HG03571 (cell line): ENCODE data around the gene FN3KRP.

ENCODE experiments used
- ATAC-seq: cut with Tn5 transposase; IDR thresholded peaks from one replicate; pipeline ENCODE4 v1.9.1; 2021; ENCODE audit not compliant: unreplicated experiment

Gene FN3KRP

GRCh38 chr17:82716203-82717010, at the start of gene FN3KRP:
Gene FN3KRP (plus strand): TSS chr17:82716706. CDS start chr17:82716756, 50 bp downstream.
- ATAC-seq, result peak; percentile 48

DNA sequence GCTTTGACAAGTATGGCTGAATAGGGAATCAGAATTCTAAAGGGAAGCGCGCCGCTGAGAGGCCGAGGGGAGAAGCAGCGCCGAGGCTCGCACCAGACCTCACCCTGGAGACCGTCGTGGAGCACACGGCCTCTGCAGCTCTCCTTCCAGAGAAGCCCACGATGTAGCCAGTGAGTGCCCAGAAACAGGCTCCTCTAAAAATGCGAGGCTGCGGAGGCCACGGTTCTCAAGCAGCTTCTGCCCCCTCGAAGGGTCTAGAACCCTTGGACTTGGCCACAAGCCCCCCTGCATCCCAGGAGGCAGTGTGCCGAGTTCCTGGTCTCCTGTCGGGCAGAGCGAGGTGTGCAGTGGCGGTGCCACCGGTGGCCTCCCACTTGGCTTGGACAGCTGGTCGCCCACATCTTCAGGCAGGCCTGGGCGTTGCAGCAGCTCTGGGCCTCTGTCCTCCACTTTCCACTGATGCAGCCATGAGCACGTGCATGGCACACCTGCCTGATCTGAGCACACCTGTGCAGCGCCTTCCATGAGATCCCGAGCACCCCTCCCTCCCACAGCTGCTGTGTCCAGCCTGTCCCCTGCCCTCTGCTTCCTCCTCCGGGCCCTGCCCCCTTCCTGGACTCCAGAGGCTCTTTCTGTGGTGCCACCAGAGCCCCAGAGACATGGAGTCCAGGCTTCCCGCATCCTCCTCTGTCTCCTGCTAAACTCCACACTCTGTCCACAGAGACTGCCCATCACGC, 49.4 kb upstream of the FN3KRP start:
- ATAC-seq, result no peak

- ATAC-seq, result no peak
These were observed 48.9 kb upstream of the FN3KRP start for GRCh38 chr17:82667668-82668000.

DNA sequence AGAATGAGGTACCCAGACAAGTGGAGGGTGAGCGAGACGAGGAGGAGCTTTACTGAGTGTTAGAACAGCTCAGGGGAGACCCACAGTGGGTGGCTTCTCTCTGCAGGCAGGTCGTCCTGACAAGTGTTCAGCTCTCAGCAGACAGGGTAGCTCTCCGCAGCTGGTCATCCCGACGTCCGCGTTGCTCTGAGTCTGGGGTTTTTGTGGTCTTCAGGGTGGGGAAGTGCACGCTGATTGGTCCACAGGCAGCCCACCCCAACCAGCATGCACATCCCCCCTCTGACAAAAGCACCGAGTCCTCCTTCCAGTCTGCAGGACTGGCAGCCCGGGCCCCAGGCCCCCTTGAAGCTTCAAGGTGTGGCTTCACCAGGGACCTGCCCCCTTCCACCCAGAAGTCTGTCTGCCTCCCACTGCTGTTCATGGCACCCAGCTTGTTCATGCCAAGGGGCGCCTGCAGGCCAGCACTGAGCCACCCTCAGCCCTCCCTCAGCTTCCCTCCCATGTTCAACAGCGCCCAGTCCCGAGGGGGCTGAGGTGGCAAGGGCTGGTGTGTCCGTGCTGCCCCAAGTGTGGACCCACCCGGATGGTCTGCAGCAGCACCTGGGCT, 48.4 kb upstream of the FN3KRP start:
- ATAC-seq, result no peak

DNA sequence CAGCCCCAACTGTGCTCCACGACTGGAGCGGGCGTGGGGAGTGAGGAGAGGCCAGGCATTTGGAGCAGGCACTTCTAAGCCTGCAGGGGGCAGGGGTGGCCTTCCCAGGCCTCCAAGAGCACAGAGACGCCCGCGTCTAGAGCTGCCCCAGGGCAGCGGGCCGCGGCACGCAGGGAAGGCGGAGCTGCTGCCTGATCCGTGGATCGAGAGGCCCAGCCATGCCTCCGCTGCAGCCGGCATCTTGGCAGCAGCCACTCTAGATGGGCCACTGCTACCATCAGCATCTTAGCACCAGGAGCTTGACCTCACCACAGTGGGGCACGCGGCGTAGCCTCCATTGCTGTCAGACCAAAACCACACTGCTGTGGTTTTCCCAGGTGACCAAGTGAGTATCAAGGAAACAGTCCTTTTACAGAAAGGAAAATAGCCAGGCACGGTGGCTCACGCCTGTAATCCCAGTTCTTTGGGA, 47.8 kb upstream of the FN3KRP start:
- no peak for ATAC-seq

GRCh38 chr17:82670661-82671450, 45.6 kb upstream of the FN3KRP start:
- no peak for ATAC-seq

GRCh38 chr17:82674656-82675475, 41.6 kb upstream of the FN3KRP start:
- no peak for ATAC-seq

- no peak for ATAC-seq
These were observed 40.8 kb upstream of the FN3KRP start for GRCh38 chr17:82675476-82676245.

- ATAC-seq, result no peak
These were observed 39.1 kb upstream of the FN3KRP start for GRCh38 chr17:82677353-82677925.

GRCh38 chr17:82678265-82678891, 38.1 kb upstream of the FN3KRP start:
- ATAC-seq, result no peak

GRCh38 chr17:82679586-82680465, 36.7 kb upstream of the FN3KRP start:
- no peak for ATAC-seq

DNA sequence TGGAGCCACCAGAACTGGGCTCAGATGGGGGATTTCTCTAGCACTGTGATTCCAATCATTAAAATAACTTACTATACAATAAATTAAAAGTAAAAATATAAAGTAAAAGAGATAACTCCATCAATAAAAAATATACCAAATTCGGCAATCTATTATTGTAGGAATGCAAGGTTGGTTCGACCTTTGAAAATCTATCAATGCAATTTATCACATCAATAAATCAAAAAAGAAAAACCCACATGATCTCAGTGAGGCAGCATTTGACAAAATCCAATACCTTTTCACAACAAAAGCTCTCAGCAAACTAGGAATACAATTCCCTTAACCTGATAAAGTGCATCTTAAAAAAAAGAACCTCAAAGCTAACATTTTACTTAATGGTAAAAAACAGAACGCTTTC, 35.0 kb upstream of the FN3KRP start:
- no peak for ATAC-seq

DNA sequence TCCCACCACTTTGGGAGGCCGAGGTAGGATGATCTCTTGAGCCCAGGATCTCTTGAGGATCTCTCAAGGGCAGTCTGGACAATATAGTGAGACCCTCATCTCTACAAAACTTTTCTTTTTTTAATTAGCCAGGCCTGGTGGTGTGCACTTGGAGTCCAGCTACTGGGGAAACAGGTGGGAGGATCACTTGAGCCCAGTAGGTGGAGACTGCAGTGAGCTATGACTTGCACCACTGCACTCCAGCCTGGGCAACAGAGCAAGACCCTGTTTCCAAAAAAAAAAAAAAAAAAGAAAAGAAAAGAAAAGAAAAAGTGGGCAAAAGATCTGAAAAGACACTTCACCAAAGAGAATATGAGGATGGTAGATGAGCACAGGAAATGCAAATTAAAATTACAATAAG, 33.0 kb upstream of the FN3KRP start:
- ATAC-seq, result no peak

DNA sequence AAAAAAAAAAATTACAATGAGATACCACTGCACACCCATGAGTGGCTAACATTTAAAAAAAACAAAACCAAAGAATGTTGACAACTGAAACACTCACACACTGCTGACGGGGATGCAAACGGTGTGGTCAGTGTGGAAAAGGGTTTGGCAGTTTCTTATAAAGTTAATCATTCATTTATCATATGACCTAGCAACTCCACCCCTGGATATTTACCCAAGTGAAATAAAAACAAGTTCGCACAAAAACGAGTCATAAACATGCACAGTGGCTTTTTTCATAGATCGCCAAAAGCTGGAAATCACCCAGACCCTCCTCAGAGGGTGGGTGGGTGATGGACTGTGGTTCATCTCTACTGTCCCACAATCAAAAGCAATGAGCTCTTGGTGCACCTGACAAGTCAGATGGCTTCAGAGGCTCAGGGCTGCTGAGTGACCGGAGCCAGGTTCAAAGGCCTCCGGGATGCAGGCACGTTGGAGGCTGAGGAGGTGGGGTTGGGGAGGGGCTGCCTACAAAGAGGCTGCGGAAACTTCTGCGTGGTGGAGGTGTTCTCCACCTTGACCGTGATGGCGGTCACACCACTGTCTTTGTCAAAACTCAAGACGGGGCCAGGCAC, 32.2 kb upstream of the FN3KRP start:
- ATAC-seq, result no peak

DNA sequence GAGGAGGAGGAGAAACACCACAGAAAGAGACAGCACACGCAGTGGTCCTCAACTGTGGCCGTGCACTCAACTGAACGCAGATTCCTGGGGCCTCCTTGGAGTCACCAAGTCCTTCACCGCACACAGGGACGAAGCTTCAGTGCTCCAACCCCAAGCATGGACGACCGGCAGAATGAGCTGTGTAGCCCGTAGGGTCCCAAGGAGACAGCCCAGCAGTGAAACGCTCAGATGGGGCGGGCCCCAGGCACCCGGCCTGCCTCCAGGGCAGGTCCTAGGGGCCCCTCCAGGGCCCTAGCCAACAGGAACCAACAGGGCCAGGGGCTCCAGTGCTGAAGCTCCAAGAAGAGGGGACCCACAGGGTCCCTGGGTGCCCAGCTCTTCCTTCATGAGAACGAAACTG, 31.2 kb upstream of the FN3KRP start:
- no peak for ATAC-seq

DNA sequence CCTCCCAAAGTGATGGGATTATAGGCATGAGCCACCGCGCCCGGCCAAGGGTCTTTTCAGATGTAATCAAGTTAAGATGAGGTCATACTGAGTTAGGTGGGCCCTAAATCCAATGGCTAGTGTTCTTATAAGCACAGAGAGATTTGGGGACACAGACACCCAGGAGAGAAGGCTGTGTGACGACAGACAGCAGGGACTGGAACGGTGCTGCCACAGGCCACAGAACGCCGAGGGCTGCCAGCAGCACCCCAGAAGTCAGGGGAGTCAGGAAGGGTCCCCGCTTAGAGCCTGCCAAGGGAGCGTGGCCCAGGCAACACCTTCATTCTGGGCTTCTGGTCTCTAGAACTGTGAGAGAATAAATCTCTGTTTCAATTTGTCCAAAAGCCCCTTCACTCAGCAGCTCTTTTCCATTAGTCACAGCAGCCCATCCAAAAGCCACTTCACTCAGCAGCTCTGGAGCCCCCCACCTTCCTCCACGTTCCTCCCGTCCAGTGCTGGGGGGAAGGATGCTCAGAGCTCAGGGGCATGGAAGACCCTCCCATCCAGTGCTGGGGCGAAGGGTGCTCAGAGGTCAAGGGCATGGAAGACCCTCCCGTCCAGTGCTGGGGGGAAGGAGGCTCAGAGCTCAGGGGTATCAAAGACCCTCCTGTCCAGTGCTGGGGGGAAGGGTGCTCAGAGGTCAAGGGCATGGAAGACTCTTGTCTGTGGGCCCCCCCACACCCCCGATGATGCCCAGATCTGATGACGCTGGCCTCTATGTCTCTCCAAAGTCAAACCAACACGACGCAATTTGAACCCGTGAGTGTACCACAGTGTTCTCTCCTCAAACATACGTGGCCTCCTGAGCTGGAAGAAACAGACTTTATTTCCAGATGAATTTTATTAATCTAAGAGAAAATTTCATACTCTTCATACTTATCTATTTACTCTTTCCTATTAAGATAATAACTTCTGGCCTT, 29.9 kb upstream of the FN3KRP start:
- no peak for ATAC-seq
